ENCODE measurements around the gene PSEN1. TPM values are rescaled to one million over a fixed set of nuclear protein-coding genes. Genes with fewer than 3 reads are reported as not detected.

Gene PSEN1
- total RNA-seq, 1 donor from 2014 or later: 75.3 TPM

GRCh38 chr14:73243341-73243740 is 107.0 kb downstream of the PSEN1 start:
- no peak for TF ChIP-seq CTCF (IDR thresholded peaks at IDR 0.05; ENCODE audit: unreplicated experiment)
- peaks cover 7% of the 10 kb centered on the region for H3K4me1 Mint-ChIP-seq (ENCODE audit: unreplicated experiment)
- DNase-seq (ENCODE audit: low spot score): no peak
- no peak overlapping the region for H3K4me3 Mint-ChIP-seq (ENCODE audit: unreplicated experiment)
- H3K9me3 Mint-ChIP-seq (ENCODE audit: unreplicated experiment): peaks cover 7% of the 10 kb centered on the region
- H3K36me3 Mint-ChIP-seq (ENCODE audit: low read depth, unreplicated experiment): no peaks in the 10 kb centered on the region
- no peak overlapping the region for H3K27ac Mint-ChIP-seq (ENCODE audit: unreplicated experiment)
- H3K27me3 Mint-ChIP-seq (ENCODE audit: unreplicated experiment): peaks cover 18% of the 10 kb centered on the region

- H3K27ac Mint-ChIP-seq (ENCODE audit: unreplicated experiment): no peak overlapping the region
- TF ChIP-seq CTCF (IDR thresholded peaks at IDR 0.05; ENCODE audit: unreplicated experiment): no peak
- DNase-seq (ENCODE audit: low spot score): no peak
- no peaks in the 10 kb centered on the region for H3K36me3 Mint-ChIP-seq (ENCODE audit: low read depth, unreplicated experiment)
- H3K4me3 Mint-ChIP-seq (ENCODE audit: unreplicated experiment): no peak overlapping the region
- peaks cover 7% of the 10 kb centered on the region for H3K4me1 Mint-ChIP-seq (ENCODE audit: unreplicated experiment)
- H3K27me3 Mint-ChIP-seq (ENCODE audit: unreplicated experiment): peaks cover 18% of the 10 kb centered on the region
- peaks cover 7% of the 10 kb centered on the region for H3K9me3 Mint-ChIP-seq (ENCODE audit: unreplicated experiment)
Measured at GRCh38 chr14:73243748-73244147, 107.4 kb downstream of the PSEN1 start.

GRCh38 chr14:73244541-73245290 is 108.4 kb downstream of the PSEN1 start:
- H3K4me1 Mint-ChIP-seq (ENCODE audit: unreplicated experiment): peaks cover 7% of the 10 kb centered on the region
- DNase-seq (ENCODE audit: low spot score): no peak
- no peaks in the 10 kb centered on the region for H3K36me3 Mint-ChIP-seq (ENCODE audit: low read depth, unreplicated experiment)
- no peak overlapping the region for H3K4me3 Mint-ChIP-seq (ENCODE audit: unreplicated experiment)
- H3K9me3 Mint-ChIP-seq (ENCODE audit: unreplicated experiment): peaks cover 7% of the 10 kb centered on the region
- TF ChIP-seq CTCF (IDR thresholded peaks at IDR 0.05; ENCODE audit: unreplicated experiment): no peak
- H3K27me3 Mint-ChIP-seq (ENCODE audit: unreplicated experiment): peaks cover 20% of the 10 kb centered on the region
- no peak overlapping the region for H3K27ac Mint-ChIP-seq (ENCODE audit: unreplicated experiment)

GRCh38 chr14:73245480-73246325 is 109.4 kb downstream of the PSEN1 start:
- no peak overlapping the region for H3K4me3 Mint-ChIP-seq (ENCODE audit: unreplicated experiment)
- no peak for TF ChIP-seq CTCF (IDR thresholded peaks at IDR 0.05; ENCODE audit: unreplicated experiment)
- H3K9me3 Mint-ChIP-seq (ENCODE audit: unreplicated experiment): peaks cover 7% of the 10 kb centered on the region
- peaks cover 6% of the 10 kb centered on the region for H3K4me1 Mint-ChIP-seq (ENCODE audit: unreplicated experiment)
- no peak for DNase-seq (ENCODE audit: low spot score)
- H3K27ac Mint-ChIP-seq (ENCODE audit: unreplicated experiment): no peak overlapping the region
- peaks cover 20% of the 10 kb centered on the region for H3K27me3 Mint-ChIP-seq (ENCODE audit: unreplicated experiment)
- H3K36me3 Mint-ChIP-seq (ENCODE audit: low read depth, unreplicated experiment): no peaks in the 10 kb centered on the region
